Activated naive CD4-positive, alpha-beta T cell treated with anti-CD3 and anti-CD28 coated beads, Interleukin-2, amount 50 U/mL, for 72 hours (primary cell): ENCODE data around the gene ADORA2A. TPM values are rescaled to one million over a fixed set of nuclear protein-coding genes. Genes with fewer than 3 reads are reported as not detected.
A peak's percentile ranks its signal among the peaks of the same experiment; 100 is the strongest.
"Not testable (repeated sequence)": the region's sequence is repeated elsewhere in the genome, so short reads cannot be mapped to it uniquely, and the experiment has no call there.

Experiments used
- ATAC-seq, 2 donors: fragments of 150-1000 bp; cut with Tn5 transposase; 2 replicates each; pipeline ENCODE4 v1.10.0; 2021; ENCODE audit warnings: mild to moderate bottlenecking in 2 of 2, moderate library complexity in 2 of 2
- DNase-seq, 2 donors: peaks; one replicate each; pipeline ENCODE4 v3.0.0; 2021 to 2022; ENCODE audit warnings: low spot score in 2 of 2
- H3K27ac Mint-ChIP-seq, 2 donors: one replicate each; pipeline ENCODE4 v1.8.0; 2022; ENCODE audit warnings: mild to moderate bottlenecking in 2 of 2, mixed read lengths in 2 of 2
- H3K36me3 Mint-ChIP-seq, 2 donors: one replicate each; pipeline ENCODE4 v1.8.0; 2022; ENCODE audit warnings: mixed read lengths in 2 of 2
- H3K9me3 Mint-ChIP-seq, 2 donors: one replicate each; pipeline ENCODE4 v1.8.0; 2022; ENCODE audit warnings: mixed read lengths in 2 of 2
- total RNA-seq, 2 donors: library from RNA; stranded (reverse); gene quantifications; one replicate each; pipeline ENCODE4 v1.2.3, GENCODE V29; 2022

Gene ADORA2A
- total RNA-seq, 2 donors from 2014 or later, result 33.8 to 34.4 TPM

DNA sequence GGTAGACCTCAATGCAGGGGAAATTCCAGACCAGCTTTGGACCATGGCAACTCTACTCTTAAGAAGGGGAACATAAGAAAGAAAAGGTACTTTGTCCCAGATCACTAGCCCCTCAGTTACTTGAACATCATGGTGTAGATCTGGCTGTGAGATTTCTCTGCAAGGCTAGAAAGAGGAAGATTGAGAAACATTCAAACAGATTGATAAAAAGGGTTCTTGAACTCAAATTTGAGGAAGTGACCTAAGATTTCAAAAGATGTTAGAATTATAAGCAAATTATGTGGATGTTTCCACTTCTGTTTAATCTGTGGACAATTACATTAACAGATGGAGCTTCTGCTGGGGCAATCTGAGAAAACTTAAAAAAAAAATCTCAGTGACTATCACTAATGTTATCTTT is 45.9 kb downstream of the ADORA2A start:
- ATAC-seq, result no peak
- DNase-seq, result no peak
- H3K36me3 Mint-ChIP-seq, result no peaks in the 10 kb centered on the region
- H3K9me3 Mint-ChIP-seq, result no peaks in the 10 kb centered on the region
- no peak overlapping the region for H3K27ac Mint-ChIP-seq

DNA sequence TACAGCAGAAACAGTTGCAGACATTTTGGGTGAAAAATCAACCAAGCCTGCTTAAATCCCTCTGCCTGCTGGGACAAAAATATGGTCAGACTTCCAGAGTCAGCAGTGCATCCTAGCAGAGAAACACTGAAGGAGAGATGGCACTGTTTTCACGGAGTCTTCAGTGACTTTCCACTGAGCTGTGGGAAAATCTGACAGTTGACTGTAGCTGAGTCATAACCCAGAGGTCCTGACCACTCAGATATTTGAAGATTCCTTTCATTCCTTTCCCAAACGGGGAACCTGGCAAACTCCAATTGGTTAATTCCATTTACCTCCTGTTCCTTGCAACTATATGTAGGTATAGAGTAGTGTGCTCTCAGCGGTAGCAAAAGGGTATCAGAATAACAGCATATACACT is 46.8 kb downstream of the ADORA2A start:
- ATAC-seq (no peak), DNase-seq (no peak)
- H3K9me3 Mint-ChIP-seq, result no peaks in the 10 kb centered on the region
- no peaks in the 10 kb centered on the region for H3K36me3 Mint-ChIP-seq
- H3K27ac Mint-ChIP-seq, result no peak overlapping the region

DNA sequence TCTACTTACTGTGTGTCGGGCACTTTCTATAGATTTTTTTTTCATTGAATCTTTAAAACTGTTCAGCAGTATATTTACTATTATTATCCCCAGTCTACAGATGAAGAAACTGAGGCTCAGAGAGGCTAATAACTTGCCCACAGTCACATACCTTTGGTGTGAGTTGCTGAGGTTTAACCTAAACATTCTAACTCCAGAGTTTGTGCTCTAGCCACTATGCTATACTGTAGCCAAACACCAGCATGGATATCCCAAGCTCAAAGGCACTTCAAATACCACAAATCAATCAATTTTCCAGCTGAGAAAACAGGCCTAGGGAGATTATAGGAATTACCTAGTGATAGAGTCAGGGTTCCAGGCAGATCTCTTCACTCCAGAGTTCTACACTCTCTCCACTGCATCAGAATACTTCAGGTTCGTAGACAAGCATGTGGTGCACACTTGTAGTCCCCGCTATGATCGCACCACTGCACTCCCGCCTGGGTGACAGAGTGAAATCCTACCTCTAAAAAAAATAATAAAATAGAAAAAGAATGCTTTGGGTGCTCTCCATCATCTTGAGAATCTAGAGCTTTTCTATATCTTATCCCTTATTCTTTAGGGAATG is 47.4 kb downstream of the ADORA2A start:
- Mint-ChIP-seq H3K36me3 (no peaks in the 10 kb centered on the region), H3K27ac (no peak overlapping the region), H3K9me3 (no peaks in the 10 kb centered on the region)
- DNase-seq (no peak), ATAC-seq (no peak)

DNA sequence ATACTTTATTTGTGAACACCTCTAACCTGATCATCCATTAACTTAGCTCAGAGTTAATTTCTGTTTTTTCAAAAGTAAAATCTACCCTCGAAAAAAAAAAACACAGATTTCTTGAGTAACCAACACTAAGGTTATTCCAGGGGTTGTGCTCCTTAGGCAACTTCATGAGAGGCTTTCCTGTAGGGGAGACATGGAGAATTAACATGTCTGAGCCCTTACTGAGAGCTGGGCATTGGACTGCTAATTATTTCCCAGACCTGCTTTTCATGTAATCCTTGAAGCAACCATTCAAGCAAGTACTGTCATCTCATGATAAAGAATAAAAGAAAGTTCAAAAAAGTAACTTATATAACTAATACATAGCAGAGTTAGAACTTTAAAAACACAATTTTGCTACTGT is 54.2 kb downstream of the ADORA2A start:
- Mint-ChIP-seq H3K36me3 (no peaks in the 10 kb centered on the region), H3K9me3 (no peaks in the 10 kb centered on the region), H3K27ac (no peak overlapping the region)
- DNase-seq (no peak), ATAC-seq (no peak)

DNA sequence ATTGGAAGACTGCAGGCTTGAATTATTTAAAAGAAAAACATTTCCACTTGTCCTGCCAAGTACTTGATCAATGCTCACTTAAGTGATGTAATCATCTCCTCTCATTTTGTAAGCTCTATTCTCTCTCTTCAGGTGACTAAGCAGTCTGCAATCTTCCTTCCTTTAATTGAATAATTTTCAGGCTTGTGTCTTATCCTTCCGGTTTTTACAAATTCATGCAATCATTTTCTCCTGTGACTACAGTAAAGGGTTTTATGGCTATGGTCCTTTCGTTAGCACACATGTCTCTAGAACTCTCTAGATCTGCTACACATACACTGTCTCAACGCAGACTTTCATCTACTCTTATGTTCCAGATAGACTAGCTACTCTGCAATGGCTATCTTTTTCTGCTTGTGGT is 55.2 kb downstream of the ADORA2A start:
- no peaks in the 10 kb centered on the region for H3K36me3 Mint-ChIP-seq
- no peak overlapping the region for H3K27ac Mint-ChIP-seq
- no peak for ATAC-seq
- no peak for DNase-seq
- no peaks in the 10 kb centered on the region for H3K9me3 Mint-ChIP-seq

DNA sequence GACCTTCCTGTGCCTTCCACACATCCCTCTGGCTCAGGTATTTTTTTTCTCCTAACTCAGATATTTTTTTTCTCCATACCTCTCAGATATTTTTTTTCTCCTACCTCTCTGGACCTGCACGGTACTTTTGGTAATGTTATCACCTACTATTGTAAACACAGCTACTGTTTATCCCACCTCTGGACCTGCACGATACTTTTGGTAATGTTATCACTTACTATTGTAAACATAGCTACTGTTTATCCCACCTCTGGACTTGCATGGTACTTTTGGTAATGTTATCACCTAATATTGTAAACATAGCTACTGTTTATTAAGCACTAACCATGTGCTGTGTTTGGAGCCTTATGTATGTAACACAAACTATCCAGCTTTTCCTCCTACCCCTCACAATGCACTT is 55.6 kb downstream of the ADORA2A start:
- no peak overlapping the region for H3K27ac Mint-ChIP-seq
- ATAC-seq, result no peak
- no peaks in the 10 kb centered on the region for H3K36me3 Mint-ChIP-seq
- no peaks in the 10 kb centered on the region for H3K9me3 Mint-ChIP-seq
- no peak for DNase-seq

DNA sequence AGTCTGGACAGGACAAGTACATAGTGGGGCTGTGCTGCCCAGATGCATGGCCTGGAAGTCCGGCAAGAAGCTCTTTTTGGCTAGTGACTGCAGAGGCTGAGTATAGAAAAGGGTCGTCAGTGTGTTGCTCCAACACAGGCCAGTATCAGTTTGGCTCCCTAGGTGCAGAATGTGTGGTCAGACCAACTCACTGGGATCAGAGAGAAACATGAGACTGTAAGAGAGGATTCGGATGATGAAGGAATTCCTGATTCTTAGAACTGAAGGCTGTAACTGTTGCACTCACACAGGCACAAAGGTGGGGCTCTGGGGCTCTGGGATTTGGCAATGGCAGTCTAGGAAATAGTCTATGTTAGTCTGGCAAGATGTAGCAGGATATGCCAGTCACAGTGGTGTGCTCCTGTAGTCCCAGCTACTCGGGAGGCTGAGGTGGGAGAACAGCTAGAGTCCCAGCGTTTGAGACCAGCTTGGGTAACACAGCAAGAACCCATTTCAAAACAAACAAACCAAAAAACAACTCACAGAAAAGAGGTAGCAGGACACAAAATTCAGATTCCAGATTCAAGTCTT is 56.7 kb downstream of the ADORA2A start:
- Mint-ChIP-seq H3K9me3 (no peaks in the 10 kb centered on the region), H3K27ac (no peak overlapping the region), H3K36me3 (no peaks in the 10 kb centered on the region)
- DNase-seq, result no peak
- no peak for ATAC-seq

DNA sequence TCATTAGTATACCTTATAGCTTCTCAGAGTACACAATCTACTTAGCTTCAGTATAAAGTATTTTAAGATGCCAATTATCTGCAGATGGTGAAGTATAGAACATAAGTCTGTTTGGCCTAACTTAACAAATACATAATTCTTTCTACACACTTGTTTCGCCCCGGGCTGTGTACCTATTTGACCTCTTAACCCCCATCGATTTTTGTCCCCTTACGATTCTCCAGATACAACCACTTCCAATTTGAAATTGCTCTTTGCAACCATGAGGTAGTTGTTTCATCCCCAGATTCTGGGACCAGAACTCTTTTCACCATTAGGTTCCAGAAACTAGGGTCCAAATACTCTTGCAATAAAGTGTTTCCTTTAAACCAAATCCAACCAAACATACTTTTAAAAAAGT is 57.8 kb downstream of the ADORA2A start:
- Mint-ChIP-seq H3K27ac (no peak overlapping the region), H3K9me3 (no peaks in the 10 kb centered on the region), H3K36me3 (no peaks in the 10 kb centered on the region)
- no peak for DNase-seq
- no peak for ATAC-seq

DNA sequence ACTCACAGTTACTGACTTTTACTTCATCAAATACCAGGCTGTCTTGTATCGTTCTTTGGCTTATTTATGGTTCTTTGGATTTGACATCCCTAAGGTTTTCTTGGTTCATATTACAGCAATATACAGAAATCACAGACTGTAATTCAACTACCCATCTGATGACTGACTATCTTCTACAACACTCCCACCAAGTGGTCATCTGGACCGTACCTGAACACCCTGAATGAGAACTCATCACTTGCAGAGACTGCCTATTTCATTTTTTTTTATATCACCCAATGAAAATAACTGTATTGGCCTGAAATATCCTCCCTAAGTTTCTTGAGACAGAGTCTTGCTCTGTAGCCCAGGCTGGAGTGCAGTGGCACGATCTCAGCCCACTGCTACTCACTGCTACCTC is 58.2 kb downstream of the ADORA2A start:
- peak in 1 of 2 donors; percentile 29 for ATAC-seq
- H3K36me3 Mint-ChIP-seq, result no peaks in the 10 kb centered on the region
- peak overlapping the region in 1 of 2 donors; percentile 73 for H3K27ac Mint-ChIP-seq
- H3K9me3 Mint-ChIP-seq, result no peaks in the 10 kb centered on the region
- no peak for DNase-seq

DNA sequence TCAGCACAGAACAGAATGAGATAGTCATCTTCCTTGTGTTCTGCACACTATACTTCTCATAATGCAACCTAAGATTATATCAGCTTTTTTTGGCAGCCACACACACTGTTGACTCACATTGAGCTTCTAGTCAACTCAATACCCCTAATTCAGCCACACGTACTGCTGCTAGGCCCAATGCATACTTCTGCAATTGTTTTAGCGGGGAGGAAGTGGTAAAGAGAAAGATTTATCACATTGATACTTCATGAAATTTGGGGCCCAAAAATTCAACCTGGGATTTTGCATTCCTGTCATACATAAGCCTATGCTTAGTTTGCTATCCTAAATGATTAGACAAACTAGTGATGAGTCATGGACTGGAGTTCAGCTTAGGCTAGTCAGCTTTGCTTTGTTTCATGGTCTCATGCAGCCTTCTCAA is 59.1 kb downstream of the ADORA2A start:
- no peaks in the 10 kb centered on the region for H3K36me3 Mint-ChIP-seq
- ATAC-seq, result peak; percentile 97

DNA sequence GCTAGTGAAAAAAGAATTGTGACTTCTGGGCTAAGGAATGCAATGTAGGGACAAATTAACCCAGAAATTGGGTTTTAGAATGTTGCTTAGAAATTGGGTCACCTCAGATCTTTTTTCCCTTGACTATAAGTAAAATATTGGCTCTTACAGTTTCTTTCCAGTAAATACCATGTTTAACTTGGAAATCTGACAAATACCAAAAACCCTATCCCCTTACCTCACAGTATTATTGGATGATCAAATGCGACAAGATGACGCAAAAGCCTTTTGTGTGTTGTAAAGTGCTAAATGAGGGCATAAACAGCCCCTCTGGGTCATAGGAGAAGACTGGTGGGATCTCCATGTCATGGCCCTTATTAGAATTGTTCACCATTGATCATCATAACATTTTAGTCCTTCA is 61.6 kb downstream of the ADORA2A start:
- ATAC-seq (no peak), DNase-seq (no peak)
- no peaks in the 10 kb centered on the region for H3K36me3 Mint-ChIP-seq
- no peak overlapping the region for H3K27ac Mint-ChIP-seq
- no peaks in the 10 kb centered on the region for H3K9me3 Mint-ChIP-seq

More for the DNA sequence above, 59.1 kb downstream of the ADORA2A start:
- peak in 1 of 2 donors; percentile 44 for DNase-seq
- Mint-ChIP-seq H3K9me3 (no peaks in the 10 kb centered on the region), H3K27ac (peak overlapping the region in 1 of 2 donors; percentile 73)

DNA sequence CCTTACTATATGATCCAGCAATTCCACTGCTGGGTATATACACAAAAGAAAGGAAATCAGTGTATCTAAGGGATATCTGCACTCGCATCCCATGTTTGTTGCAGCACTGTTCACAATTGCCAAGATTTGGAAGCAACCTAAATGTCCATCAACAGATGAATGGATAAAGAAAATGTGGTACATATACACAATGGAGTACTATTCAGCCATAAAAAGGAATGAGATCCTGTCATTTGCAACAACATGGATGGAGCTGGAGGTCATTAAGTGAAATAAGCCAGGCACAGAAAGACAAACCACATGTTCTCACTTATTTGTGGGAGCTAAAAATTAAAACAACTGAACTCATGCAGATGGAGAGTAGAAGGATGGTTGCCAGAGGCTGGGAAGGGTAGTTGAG is 62.0 kb downstream of the ADORA2A start:
- DNase-seq, H3K9me3 Mint-ChIP-seq, ATAC-seq, H3K27ac Mint-ChIP-seq, H3K36me3 Mint-ChIP-seq: not testable (repeated sequence)

Other genes starting within 250 kb of the ADORA2A start
- 1 to 10 TPM in 1 of 2 donors, under 1 TPM in 1; 0.20 to 1.6 TPM for gene SUSD2, start 246.1 kb upstream of the ADORA2A start, total RNA-seq
- under 1 TPM; 0.14 to 0.54 TPM for gene GGT5, start 182.5 kb upstream of the ADORA2A start, total RNA-seq
- gene SPECC1L, start 156.8 kb upstream of the ADORA2A start, total RNA-seq, result 10 to 100 TPM; 32.7 to 38.9 TPM
- gene UPB1, start 67.7 kb downstream of the ADORA2A start, total RNA-seq, result under 1 TPM; 0.23 to 0.57 TPM
- 100 to 1,000 TPM; 106 to 137 TPM for gene GUCD1, start 127.5 kb downstream of the ADORA2A start, total RNA-seq
- gene SNRPD3, start 128.4 kb downstream of the ADORA2A start, total RNA-seq, result 100 to 1,000 TPM; 115 to 138 TPM
- gene LRRC75B, start 165.5 kb downstream of the ADORA2A start, total RNA-seq, result 1 to 10 TPM in 1 of 2 donors, under 1 TPM in 1; 0.91 to 1.1 TPM
- 10 to 100 TPM; 31.3 to 48.4 TPM for gene GGT1, start 175.6 kb downstream of the ADORA2A start, total RNA-seq